HG02870 (cell line): ENCODE results near the gene SOHLH2.

Experiments used
- ATAC-seq: cut with Tn5 transposase; IDR thresholded peaks from one replicate; pipeline ENCODE4 v1.9.1; 2021; ENCODE audit warnings: mild to moderate bottlenecking, moderate library complexity; ENCODE audit not compliant: unreplicated experiment

The SOHLH2 gene

GRCh38 chr13:36132376-36132775 lies 82.0 kb downstream of the SOHLH2 start:
- ATAC-seq: no peak

GRCh38 chr13:36131931-36132297 lies 82.4 kb downstream of the SOHLH2 start:
- no peak for ATAC-seq

DNA sequence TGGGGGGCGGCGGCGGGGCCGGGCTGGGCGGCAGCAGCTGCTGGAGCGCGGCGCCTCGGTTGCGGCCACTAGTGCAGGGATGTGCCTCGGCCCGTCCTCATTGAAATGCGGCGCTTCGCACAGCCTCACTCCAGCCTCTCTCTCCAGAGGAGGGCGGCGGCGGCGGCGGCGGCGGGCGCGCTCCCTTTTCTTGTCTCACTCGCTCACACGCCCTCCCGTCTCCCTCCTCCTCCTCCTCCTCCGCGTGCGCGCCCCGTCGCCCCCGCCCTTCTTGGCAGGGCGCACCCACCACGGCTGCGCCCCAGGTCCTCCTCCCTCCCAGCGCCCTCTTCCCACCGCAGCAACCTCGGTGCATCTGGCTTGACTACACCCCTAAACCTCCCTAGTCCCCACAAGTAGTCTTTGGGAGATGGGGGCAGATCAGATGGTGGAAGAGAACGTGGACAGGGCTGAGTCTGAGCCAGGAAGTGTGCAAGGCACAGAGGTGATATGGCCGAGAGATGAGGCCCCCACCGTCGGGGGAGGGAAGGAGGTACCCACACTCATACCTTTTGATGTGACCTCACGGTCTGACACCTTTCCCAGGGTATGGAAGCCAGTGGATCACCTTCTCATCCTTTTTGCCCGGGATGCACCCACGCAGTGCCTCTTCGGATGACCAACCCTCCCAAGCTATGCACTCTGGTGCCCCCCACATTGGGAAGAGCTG lies 83.0 kb downstream of the SOHLH2 start, which contains the start of gene DCLK1:
Gene DCLK1 (minus strand): TSS at position 161 of the 709 bp plus-strand sequence.
- ATAC-seq: no peak

- ATAC-seq: no peak
Observed at GRCh38 chr13:36130552-36131221, 83.7 kb downstream of the SOHLH2 start.

DNA sequence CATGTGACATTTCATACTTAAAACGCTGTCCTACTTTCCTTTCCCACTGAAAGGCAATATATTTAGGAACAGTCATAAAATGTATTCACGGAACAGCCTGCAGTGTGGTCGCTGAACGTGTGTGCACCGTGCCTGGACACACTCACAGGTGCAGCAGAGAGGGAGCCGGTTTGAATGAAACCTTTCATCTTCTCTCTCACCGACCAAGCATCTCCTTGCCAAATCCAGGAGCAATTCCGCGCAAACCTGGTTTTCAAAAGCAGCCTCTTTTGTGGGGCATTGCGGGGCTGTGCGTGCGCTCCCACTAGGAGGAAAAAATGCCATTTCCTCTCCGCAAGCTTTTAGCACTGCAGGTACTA lies 84.2 kb downstream of the SOHLH2 start:
- no peak for ATAC-seq

- ATAC-seq: no peak
Observed at GRCh38 chr13:36129539-36129938, 84.8 kb downstream of the SOHLH2 start.

GRCh38 chr13:36126491-36126890 lies 87.9 kb downstream of the SOHLH2 start:
- ATAC-seq: no peak

DNA sequence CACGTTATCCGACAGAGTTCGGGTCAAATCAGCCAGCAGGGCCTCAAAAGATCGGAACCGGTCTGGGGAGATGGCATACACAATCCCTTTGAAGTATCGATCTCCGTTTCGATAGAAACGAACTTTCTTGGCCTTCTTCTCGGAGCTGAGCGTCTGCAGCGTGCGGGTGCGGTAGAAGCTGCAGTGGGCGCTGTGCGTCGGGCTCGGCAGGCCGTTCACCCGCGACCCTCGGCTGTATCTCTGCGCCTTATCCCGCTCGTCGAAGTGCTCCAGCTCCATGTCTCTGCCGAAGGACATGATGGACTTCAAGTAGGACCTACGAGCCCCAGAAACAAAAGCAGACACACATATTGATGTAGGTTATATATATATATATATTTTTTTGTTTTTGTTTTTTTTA lies 88.5 kb downstream of the SOHLH2 start:
- ATAC-seq: no peak

DNA sequence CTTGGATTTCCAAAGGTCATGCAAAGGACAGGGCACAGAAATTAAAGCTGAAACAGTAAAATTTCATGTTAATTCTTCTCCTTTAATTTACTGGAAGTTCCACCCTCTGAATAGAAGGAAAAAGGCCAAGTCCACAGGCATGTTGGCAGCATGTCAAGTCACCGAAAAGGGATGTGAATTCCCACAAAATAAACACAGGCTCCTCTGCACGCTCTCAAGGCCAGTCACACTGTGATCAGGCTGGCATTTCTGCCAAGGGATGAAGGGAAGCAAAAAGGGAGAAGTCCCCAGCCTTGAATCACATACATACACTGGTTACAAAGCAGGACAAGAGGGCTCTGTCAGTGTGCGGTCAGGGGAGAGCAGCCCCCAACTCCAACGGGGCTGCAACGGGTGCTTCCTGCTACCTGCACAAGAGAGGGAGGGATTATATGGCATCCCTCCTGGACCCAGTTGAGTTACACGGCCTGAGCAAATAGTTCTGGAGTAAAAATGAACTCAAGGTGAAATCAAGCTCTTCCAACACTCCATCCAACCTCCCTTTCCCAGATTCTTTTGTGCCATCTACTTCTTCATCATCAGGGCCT lies 90.0 kb downstream of the SOHLH2 start:
- no peak for ATAC-seq
